Right ventricle myocardium superior (tissue), 1 donor: ENCODE data around the gene DAP3. TPM values are rescaled to one million over a fixed set of nuclear protein-coding genes. Genes with fewer than 3 reads are reported as not detected.
"Not testable (repeated sequence)": the region's sequence is repeated elsewhere in the genome, so short reads cannot be mapped to it uniquely, and the experiment has no call there.

ENCODE experiments used
- ATAC-seq: fragments of 200-7000 bp; cut with Tn5 transposase; one replicate; pipeline ENCODE4 v1.9.1; 2020; ENCODE audit warnings: mild to moderate bottlenecking; ENCODE audit not compliant: poor library complexity
- DNase-seq: peaks from one replicate; pipeline ENCODE4 v3.0.0-alpha.2; 2020
- intact Hi-C: fragments of 100-400 bp; cut with DNase I; formaldehyde crosslinking; loops from one replicate; pipeline ENCODE4 v1.11.2; 2022
- total RNA-seq: library from RNA; stranded (reverse); fragmentation: NEBNext Ultra II Directional; extraction: Animal tissue kit (Norgen Biotek cat#: 25700); gene quantifications from one replicate; pipeline ENCODE4 v1.2.1, GENCODE V29; 2021
- donor health status: DM: no; HTN: yes; CAD: no; lungs with severe emphysema.

Gene DAP3
- total RNA-seq, 1 donor from 2014 or later, result 113 TPM

- intact Hi-C loops, result loop anchor here (10.0 kb wide), 1 partner anchor 55 kb away; no protein-coding TSS in a partner anchor
- DNase-seq (no peak), ATAC-seq (no peak)
These were observed 71.2 kb downstream of the DAP3 start for GRCh38 chr1:155759966-155760630.

- ATAC-seq, result no peak
- DNase-seq, result no peak
- intact Hi-C loops, result no loop called here
These were observed 72.0 kb downstream of the DAP3 start for GRCh38 chr1:155760751-155761475.

GRCh38 chr1:155761736-155762405, 73.0 kb downstream of the DAP3 start:
- ATAC-seq (no peak), DNase-seq (no peak)
- intact Hi-C loops, result no loop called here

- intact Hi-C loops, ATAC-seq: not testable (repeated sequence)
- DNase-seq, result peak; percentile 47
These were observed 74.4 kb downstream of the DAP3 start for GRCh38 chr1:155763090-155763815.

GRCh38 chr1:155763989-155764388, 75.1 kb downstream of the DAP3 start:
- intact Hi-C loops, DNase-seq, ATAC-seq: not testable (repeated sequence)

- intact Hi-C loops, DNase-seq: not testable (repeated sequence)
These were observed 78.6 kb downstream of the DAP3 start for GRCh38 chr1:155767399-155767989.

GRCh38 chr1:155769257-155769656, 80.4 kb downstream of the DAP3 start:
- no peak for ATAC-seq
- intact Hi-C loops, result no loop called here
- no peak for DNase-seq

More at GRCh38 chr1:155767399-155767989, 78.6 kb downstream of the DAP3 start:
- ATAC-seq, result not testable (repeated sequence)

- intact Hi-C loops, result loop anchor here (10.0 kb wide), 2 partner anchors 52 to 142 kb away; partner anchors contain the start of gene RIT1
- DNase-seq (no peak), ATAC-seq (no peak)
These were observed 84.3 kb downstream of the DAP3 start for GRCh38 chr1:155773221-155773620.

GRCh38 chr1:155776414-155776813, 87.5 kb downstream of the DAP3 start:
- intact Hi-C loops, result loop anchor here (10.0 kb wide), 2 partner anchors 48 to 138 kb away; partner anchors contain the start of gene RIT1
- DNase-seq, result no peak
- no peak for ATAC-seq

- DNase-seq (no peak), ATAC-seq (no peak)
- intact Hi-C loops, result loop anchor here (10.0 kb wide), 2 partner anchors 47 to 137 kb away; partner anchors contain the start of gene RIT1
These were observed 88.7 kb downstream of the DAP3 start for GRCh38 chr1:155777582-155777981.

Other genes starting within 250 kb of the DAP3 start
- 41.3 TPM for gene ASH1L, start 126.3 kb upstream of the DAP3 start, total RNA-seq
- 9.7 TPM for gene MSTO1, start 78.9 kb upstream of the DAP3 start, total RNA-seq
- gene YY1AP1, start 317 bp upstream of the DAP3 start, total RNA-seq, result 59.9 TPM
- 17.9 TPM for gene GON4L, start 168.1 kb downstream of the DAP3 start, total RNA-seq
- 7.0 TPM for gene SYT11, start 170.5 kb downstream of the DAP3 start, total RNA-seq
- gene RIT1, start 222.3 kb downstream of the DAP3 start, total RNA-seq, result 19.0 TPM
- 22.5 TPM for gene KHDC4, start 245.3 kb downstream of the DAP3 start, total RNA-seq